ENCODE measurements around the gene CD74.

Gene CD74

GRCh38 chr5:150357326-150358260, 55.1 kb downstream of the CD74 start, which contains the start of gene TCOF1:
TSS of gene TCOF1 (plus strand) at chr5:150357697. CDS start at chr5:150357747, 50 bp downstream.
- peak; percentile 84 for FAIRE-seq

GRCh38 chr5:150356575-150357294, 56.0 kb downstream of the CD74 start:
- no peak for FAIRE-seq

- FAIRE-seq = no peak
Measured at GRCh38 chr5:150355791-150356190, 56.9 kb downstream of the CD74 start.

GRCh38 chr5:150353032-150353675, 59.6 kb downstream of the CD74 start:
- peak; percentile 8 for FAIRE-seq

DNA sequence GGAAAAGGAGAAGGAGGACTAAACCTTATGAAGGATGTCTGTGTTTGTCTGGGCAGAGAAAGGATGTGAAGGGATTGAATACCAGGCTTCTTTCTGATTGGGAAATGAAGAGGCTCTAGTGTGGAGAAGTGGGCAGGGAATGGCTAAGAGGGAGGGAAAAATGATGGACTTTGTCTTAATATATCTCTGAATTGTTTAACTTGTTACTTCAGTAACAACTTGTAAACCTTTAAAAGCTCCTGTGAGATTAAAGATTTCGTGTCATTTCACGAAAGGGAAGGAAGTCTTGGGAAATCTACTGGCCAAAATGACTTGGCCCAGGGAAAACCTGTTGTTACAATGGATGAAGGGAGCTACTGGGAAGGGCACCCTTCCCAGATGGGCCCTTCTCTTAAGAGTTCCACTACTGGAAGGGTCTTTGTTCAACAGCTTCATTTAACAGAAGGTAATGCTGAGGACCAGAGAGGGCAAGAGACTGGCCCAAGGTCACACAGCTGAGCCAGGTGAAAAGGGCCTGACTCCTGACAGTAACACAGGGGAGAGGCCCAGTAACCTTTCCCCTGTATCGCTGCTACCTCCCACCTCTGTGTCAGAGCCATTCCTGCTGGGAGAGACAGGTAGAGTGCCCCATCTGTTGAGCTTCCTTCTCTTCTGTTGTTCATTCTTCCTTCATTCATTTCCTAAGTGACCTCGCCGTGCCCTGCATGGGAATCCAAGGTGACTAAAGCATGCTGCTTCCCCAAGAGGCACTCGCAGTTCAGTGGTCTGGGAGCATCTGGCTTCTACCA, 60.3 kb downstream of the CD74 start:
- FAIRE-seq = no peak
